ENCODE measurements around the gene PPFIA3.

DNA sequence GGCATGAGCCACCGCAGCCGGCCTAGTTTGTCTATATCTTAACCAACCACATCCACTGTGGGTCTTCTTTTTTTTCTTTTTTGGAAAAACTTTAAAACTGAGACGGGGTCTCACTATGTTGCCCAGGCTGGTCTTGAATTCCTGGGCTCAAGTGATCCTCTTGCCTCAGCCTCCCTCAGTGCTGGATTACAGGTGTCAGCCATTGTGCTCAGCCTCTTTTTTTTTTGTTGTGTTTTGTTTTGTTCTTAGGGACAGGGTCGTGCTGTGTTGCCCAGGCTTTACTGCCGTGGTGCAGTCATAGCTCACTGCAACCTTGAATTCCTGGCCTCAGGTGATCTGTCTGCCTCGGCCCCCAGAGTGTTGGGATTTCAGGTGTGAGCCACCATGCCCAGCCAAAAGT is 26.7 kb upstream of the PPFIA3 start:
- TF ChIP-seq, protein P1, sequence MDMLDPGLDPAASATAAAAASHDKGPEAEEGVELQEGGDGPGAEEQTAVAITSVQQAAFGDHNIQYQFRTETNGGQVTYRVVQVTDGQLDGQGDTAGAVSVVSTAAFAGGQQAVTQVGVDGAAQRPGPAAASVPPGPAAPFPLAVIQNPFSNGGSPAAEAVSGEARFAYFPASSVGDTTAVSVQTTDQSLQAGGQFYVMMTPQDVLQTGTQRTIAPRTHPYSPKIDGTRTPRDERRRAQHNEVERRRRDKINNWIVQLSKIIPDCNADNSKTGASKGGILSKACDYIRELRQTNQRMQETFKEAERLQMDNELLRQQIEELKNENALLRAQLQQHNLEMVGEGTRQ (CRISPR knock-in tag; IDR thresholded peaks at IDR 0.05), result no peak
- TF ChIP-seq, protein P2, sequence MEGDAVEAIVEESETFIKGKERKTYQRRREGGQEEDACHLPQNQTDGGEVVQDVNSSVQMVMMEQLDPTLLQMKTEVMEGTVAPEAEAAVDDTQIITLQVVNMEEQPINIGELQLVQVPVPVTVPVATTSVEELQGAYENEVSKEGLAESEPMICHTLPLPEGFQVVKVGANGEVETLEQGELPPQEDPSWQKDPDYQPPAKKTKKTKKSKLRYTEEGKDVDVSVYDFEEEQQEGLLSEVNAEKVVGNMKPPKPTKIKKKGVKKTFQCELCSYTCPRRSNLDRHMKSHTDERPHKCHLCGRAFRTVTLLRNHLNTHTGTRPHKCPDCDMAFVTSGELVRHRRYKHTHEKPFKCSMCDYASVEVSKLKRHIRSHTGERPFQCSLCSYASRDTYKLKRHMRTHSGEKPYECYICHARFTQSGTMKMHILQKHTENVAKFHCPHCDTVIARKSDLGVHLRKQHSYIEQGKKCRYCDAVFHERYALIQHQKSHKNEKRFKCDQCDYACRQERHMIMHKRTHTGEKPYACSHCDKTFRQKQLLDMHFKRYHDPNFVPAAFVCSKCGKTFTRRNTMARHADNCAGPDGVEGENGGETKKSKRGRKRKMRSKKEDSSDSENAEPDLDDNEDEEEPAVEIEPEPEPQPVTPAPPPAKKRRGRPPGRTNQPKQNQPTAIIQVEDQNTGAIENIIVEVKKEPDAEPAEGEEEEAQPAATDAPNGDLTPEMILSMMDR (IDR thresholded peaks at IDR 0.05), result no peak
- no peak for TF ChIP-seq SP1 (CRISPR knock-in tag; conservative IDR thresholded peaks at IDR 0.05)
- TF ChIP-seq ELF4 (CRISPR knock-in tag; IDR thresholded peaks at IDR 0.05; ENCODE audit: low read depth), result no peak
- no peak for TF ChIP-seq GABPB1 (CRISPR knock-in tag; IDR thresholded peaks at IDR 0.05)
- TF ChIP-seq, protein P3, sequence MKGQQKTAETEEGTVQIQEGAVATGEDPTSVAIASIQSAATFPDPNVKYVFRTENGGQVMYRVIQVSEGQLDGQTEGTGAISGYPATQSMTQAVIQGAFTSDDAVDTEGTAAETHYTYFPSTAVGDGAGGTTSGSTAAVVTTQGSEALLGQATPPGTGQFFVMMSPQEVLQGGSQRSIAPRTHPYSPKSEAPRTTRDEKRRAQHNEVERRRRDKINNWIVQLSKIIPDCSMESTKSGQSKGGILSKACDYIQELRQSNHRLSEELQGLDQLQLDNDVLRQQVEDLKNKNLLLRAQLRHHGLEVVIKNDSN (CRISPR knock-in tag; IDR thresholded peaks at IDR 0.05), result no peak
- TF ChIP-seq, protein P4, sequence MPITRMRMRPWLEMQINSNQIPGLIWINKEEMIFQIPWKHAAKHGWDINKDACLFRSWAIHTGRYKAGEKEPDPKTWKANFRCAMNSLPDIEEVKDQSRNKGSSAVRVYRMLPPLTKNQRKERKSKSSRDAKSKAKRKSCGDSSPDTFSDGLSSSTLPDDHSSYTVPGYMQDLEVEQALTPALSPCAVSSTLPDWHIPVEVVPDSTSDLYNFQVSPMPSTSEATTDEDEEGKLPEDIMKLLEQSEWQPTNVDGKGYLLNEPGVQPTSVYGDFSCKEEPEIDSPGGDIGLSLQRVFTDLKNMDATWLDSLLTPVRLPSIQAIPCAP (CRISPR knock-in tag; IDR thresholded peaks at IDR 0.05), result no peak
- TF ChIP-seq, protein P5, sequence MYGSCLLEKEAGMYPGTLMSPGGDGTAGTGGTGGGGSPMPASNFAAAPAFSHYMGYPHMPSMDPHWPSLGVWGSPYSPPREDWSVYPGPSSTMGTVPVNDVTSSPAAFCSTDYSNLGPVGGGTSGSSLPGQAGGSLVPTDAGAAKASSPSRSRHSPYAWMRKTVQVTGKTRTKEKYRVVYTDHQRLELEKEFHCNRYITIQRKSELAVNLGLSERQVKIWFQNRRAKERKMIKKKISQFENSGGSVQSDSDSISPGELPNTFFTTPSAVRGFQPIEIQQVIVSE (CRISPR knock-in tag; IDR thresholded peaks at IDR 0.05; ENCODE audit: borderline replicate concordance), result no peak
- TF ChIP-seq, protein P6, sequence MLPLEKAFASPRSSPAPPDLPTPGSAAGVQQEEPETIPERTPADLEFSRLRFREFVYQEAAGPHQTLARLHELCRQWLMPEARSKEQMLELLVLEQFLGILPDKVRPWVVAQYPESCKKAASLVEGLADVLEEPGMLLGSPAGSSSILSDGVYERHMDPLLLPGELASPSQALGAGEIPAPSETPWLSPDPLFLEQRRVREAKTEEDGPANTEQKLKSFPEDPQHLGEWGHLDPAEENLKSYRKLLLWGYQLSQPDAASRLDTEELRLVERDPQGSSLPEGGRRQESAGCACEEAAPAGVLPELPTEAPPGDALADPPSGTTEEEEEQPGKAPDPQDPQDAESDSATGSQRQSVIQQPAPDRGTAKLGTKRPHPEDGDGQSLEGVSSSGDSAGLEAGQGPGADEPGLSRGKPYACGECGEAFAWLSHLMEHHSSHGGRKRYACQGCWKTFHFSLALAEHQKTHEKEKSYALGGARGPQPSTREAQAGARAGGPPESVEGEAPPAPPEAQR (CRISPR knock-in tag; IDR thresholded peaks at IDR 0.05), result no peak
- TF ChIP-seq CBFB (CRISPR knock-in tag; IDR thresholded peaks at IDR 0.05; ENCODE audit: low read depth), result no peak
- TF ChIP-seq, protein P7, sequence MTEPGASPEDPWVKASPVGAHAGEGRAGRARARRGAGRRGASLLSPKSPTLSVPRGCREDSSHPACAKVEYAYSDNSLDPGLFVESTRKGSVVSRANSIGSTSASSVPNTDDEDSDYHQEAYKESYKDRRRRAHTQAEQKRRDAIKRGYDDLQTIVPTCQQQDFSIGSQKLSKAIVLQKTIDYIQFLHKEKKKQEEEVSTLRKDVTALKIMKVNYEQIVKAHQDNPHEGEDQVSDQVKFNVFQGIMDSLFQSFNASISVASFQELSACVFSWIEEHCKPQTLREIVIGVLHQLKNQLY (CRISPR knock-in tag; IDR thresholded peaks at IDR 0.05), result no peak
- TF ChIP-seq NFYB (CRISPR knock-in tag; conservative IDR thresholded peaks at IDR 0.05; ENCODE audit: low read depth), result no peak
- TF ChIP-seq, protein P8, sequence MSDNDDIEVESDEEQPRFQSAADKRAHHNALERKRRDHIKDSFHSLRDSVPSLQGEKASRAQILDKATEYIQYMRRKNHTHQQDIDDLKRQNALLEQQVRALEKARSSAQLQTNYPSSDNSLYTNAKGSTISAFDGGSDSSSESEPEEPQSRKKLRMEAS (CRISPR knock-in tag; IDR thresholded peaks at IDR 0.05), result no peak
- TF ChIP-seq JUN (CRISPR knock-in tag; IDR thresholded peaks at IDR 0.05), result no peak
